Endothelial cell (in vitro differentiated cells): ENCODE results near the gene IL1RAPL1. TPM values are rescaled to one million over a fixed set of nuclear protein-coding genes. Genes with fewer than 3 reads are reported as not detected.

Experiments used
- DNase-seq: peaks from one replicate; pipeline ENCODE4 v3.0.0; 2021; ENCODE audit warnings: low spot score
- H3K27ac Mint-ChIP-seq: one replicate; pipeline ENCODE4 v1.8.0; 2021; ENCODE audit warnings: mixed read lengths, inconsistent platforms; ENCODE audit not compliant: unreplicated experiment
- H3K27me3 Mint-ChIP-seq: one replicate; pipeline ENCODE4 v1.8.0; 2021; ENCODE audit warnings: mild to moderate bottlenecking, moderate library complexity, mixed read lengths, inconsistent platforms; ENCODE audit not compliant: unreplicated experiment
- H3K36me3 Mint-ChIP-seq: one replicate; pipeline ENCODE4 v1.8.0; 2021; ENCODE audit warnings: mild to moderate bottlenecking, low read depth, mixed read lengths, inconsistent platforms; ENCODE audit not compliant: unreplicated experiment
- H3K4me1 Mint-ChIP-seq: one replicate; pipeline ENCODE4 v1.8.0; 2021; ENCODE audit warnings: mild to moderate bottlenecking, mixed read lengths, inconsistent platforms; ENCODE audit not compliant: unreplicated experiment
- H3K4me3 Mint-ChIP-seq: one replicate; pipeline ENCODE4 v1.8.0; 2021; ENCODE audit warnings: mild to moderate bottlenecking, mixed read lengths, inconsistent platforms; ENCODE audit not compliant: unreplicated experiment
- H3K9me3 Mint-ChIP-seq: one replicate; pipeline ENCODE4 v1.8.0; 2021; ENCODE audit warnings: mixed read lengths, inconsistent platforms; ENCODE audit not compliant: unreplicated experiment
- CTCF ChIP-seq: fragments of 200-600 bp; sonication (generic); IDR thresholded peaks from one replicate; pipeline ENCODE4 v1.5.0; 2021; ENCODE audit warnings: antibody characterized with exemption; ENCODE audit not compliant: unreplicated experiment
- total RNA-seq: library from RNA; stranded (reverse); fragmentation: NEBNext Ultra II Directional; extraction: Animal tissue kit (Norgen Biotek cat#: 25700); gene quantifications from one replicate; pipeline ENCODE4 v1.2.1, GENCODE V29; 2021; ENCODE audit not compliant: unreplicated experiment

Gene IL1RAPL1
- total RNA-seq, 1 donor from 2014 or later = 0.18 TPM

- no peak for DNase-seq
- no peak overlapping the region for H3K4me3 Mint-ChIP-seq
- no peaks in the 10 kb centered on the region for H3K4me1 Mint-ChIP-seq
- no peaks in the 10 kb centered on the region for H3K9me3 Mint-ChIP-seq
- no peak for TF ChIP-seq CTCF
- no peaks in the 10 kb centered on the region for H3K27me3 Mint-ChIP-seq
- no peaks in the 10 kb centered on the region for H3K36me3 Mint-ChIP-seq
- no peak overlapping the region for H3K27ac Mint-ChIP-seq
These were observed 879.2 kb downstream of the IL1RAPL1 start for GRCh38 chrX:29466456-29466855.

GRCh38 chrX:29468911-29469494 is 881.8 kb downstream of the IL1RAPL1 start:
- H3K27me3 Mint-ChIP-seq = no peaks in the 10 kb centered on the region
- TF ChIP-seq CTCF = no peak
- H3K9me3 Mint-ChIP-seq = no peaks in the 10 kb centered on the region
- H3K27ac Mint-ChIP-seq = no peak overlapping the region
- H3K36me3 Mint-ChIP-seq = no peaks in the 10 kb centered on the region
- no peak for DNase-seq
- no peak overlapping the region for H3K4me3 Mint-ChIP-seq
- H3K4me1 Mint-ChIP-seq = no peaks in the 10 kb centered on the region

- Mint-ChIP-seq H3K27ac (no peak overlapping the region), H3K9me3 (no peaks in the 10 kb centered on the region), H3K4me1 (no peaks in the 10 kb centered on the region), H3K4me3 (no peak overlapping the region), H3K36me3 (no peaks in the 10 kb centered on the region), H3K27me3 (no peaks in the 10 kb centered on the region)
- no peak for DNase-seq
- no peak for TF ChIP-seq CTCF
These were observed 882.8 kb downstream of the IL1RAPL1 start for GRCh38 chrX:29470030-29470429.

GRCh38 chrX:29471829-29472228 is 884.6 kb downstream of the IL1RAPL1 start:
- Mint-ChIP-seq H3K4me1 (no peaks in the 10 kb centered on the region), H3K27ac (no peak overlapping the region), H3K27me3 (no peaks in the 10 kb centered on the region), H3K36me3 (no peaks in the 10 kb centered on the region), H3K4me3 (no peak overlapping the region), H3K9me3 (no peaks in the 10 kb centered on the region)
- TF ChIP-seq CTCF = no peak
- DNase-seq = no peak

DNA sequence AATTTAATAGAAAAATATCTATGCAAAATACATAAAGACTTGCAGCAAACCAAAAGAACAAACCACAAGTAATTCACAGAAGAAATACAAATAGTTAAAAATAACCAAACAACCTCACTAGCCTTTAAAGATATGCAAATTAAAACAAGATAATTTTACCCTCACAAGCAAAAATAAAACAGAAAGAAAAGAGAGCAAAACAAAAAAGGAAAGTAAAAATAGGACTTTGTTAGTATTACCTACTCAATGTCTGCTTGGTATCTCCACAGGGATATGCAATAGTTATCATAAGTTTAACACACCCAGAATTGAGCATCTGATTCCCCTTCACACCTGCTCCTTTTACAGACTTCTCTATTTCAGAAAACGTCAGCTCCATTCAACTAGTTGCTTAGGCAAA is 890.6 kb downstream of the IL1RAPL1 start:
- Mint-ChIP-seq H3K4me3 (no peak overlapping the region), H3K36me3 (no peaks in the 10 kb centered on the region), H3K27me3 (no peaks in the 10 kb centered on the region), H3K4me1 (no peaks in the 10 kb centered on the region), H3K27ac (no peak overlapping the region), H3K9me3 (no peaks in the 10 kb centered on the region)
- DNase-seq = no peak
- no peak for TF ChIP-seq CTCF
